GM12892 (cell line): Measurements from ENCODE around the gene ETFA.

Source experiments
- POLR2A ChIP-seq: IDR thresholded peaks from 2 replicates; pipeline ENCODE4 v1.6.1; 2011; ENCODE audit warnings: low read depth, low read length, control low read depth
- POLR2AphosphoS5 ChIP-seq: IDR thresholded peaks from 2 replicates; pipeline ENCODE4 v1.6.1; 2011; ENCODE audit warnings: low read depth, low read length, control low read depth

- TF ChIP-seq POLR2A, result no peak
- no peak for TF ChIP-seq POLR2AphosphoS5
Observed at GRCh38 chr15:76340803-76341365, 29.6 kb upstream of the ETFA start.
